ENCODE measurements around the gene RTEL1. TPM values are rescaled to one million over a fixed set of nuclear protein-coding genes. Genes with fewer than 3 reads are reported as not detected.
"Not testable (repeated sequence)": the region's sequence is repeated elsewhere in the genome, so short reads cannot be mapped to it uniquely, and the experiment has no call there.

Gene RTEL1
- total RNA-seq, 1 experiment from 2014 or later = 39.2 TPM

GRCh38 chr20:63639093-63639975 lies 18.8 kb upstream of the RTEL1 start:
- DNase-seq (ENCODE audit: unreplicated experiment) = no peak
- no peaks in the 10 kb centered on the region for H3K9me3 Mint-ChIP-seq (ENCODE audit: unreplicated experiment)
- ChIA-PET POLR2A (interaction anchor here (1.3 to 1.5 kb wide), 2 partner anchors 12 to 43 kb away, joined by 3 to 8 read pairs; partner anchors contain the start of gene GMEB2), CTCF (no interaction called here)
- no TSS peak for BruUV-seq (replicated peaks)
- no peak overlapping the region for H3K4me3 Mint-ChIP-seq (ENCODE audit: unreplicated experiment)
- intact Hi-C loops (cut with micrococcal nuclease) = no loop called here
- no peaks in the 10 kb centered on the region for H3K27me3 Mint-ChIP-seq (ENCODE audit: insufficient read depth, unreplicated experiment)
- peaks cover 14% of the 10 kb centered on the region for H3K36me3 Mint-ChIP-seq (ENCODE audit: insufficient read depth, unreplicated experiment)
- H3K4me1 Mint-ChIP-seq (ENCODE audit: insufficient read depth, unreplicated experiment) = peaks cover 6% of the 10 kb centered on the region
- no peak overlapping the region for H3K27ac Mint-ChIP-seq (ENCODE audit: low read depth, unreplicated experiment)
- TF ChIP-seq, protein P1, sequence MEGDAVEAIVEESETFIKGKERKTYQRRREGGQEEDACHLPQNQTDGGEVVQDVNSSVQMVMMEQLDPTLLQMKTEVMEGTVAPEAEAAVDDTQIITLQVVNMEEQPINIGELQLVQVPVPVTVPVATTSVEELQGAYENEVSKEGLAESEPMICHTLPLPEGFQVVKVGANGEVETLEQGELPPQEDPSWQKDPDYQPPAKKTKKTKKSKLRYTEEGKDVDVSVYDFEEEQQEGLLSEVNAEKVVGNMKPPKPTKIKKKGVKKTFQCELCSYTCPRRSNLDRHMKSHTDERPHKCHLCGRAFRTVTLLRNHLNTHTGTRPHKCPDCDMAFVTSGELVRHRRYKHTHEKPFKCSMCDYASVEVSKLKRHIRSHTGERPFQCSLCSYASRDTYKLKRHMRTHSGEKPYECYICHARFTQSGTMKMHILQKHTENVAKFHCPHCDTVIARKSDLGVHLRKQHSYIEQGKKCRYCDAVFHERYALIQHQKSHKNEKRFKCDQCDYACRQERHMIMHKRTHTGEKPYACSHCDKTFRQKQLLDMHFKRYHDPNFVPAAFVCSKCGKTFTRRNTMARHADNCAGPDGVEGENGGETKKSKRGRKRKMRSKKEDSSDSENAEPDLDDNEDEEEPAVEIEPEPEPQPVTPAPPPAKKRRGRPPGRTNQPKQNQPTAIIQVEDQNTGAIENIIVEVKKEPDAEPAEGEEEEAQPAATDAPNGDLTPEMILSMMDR (IDR thresholded peaks at IDR 0.05; ENCODE audit: unreplicated experiment) = no peak

- H3K27ac Mint-ChIP-seq (ENCODE audit: low read depth, unreplicated experiment) = no peak overlapping the region
- intact Hi-C loops (cut with micrococcal nuclease) = loop anchor here (10.0 kb wide), 1 partner anchor 105 kb away; the partner anchor contains the start of gene PTK6
- no peaks in the 10 kb centered on the region for H3K27me3 Mint-ChIP-seq (ENCODE audit: insufficient read depth, unreplicated experiment)
- no peaks in the 10 kb centered on the region for H3K9me3 Mint-ChIP-seq (ENCODE audit: unreplicated experiment)
- peaks cover 6% of the 10 kb centered on the region for H3K4me1 Mint-ChIP-seq (ENCODE audit: insufficient read depth, unreplicated experiment)
- ChIA-PET CTCF (no interaction called here), POLR2A (no interaction called here)
- BruUV-seq (replicated peaks) = no TSS peak
- H3K36me3 Mint-ChIP-seq (ENCODE audit: insufficient read depth, unreplicated experiment) = peaks cover 14% of the 10 kb centered on the region
- H3K4me3 Mint-ChIP-seq (ENCODE audit: unreplicated experiment) = no peak overlapping the region
- TF ChIP-seq, protein P1 (IDR thresholded peaks at IDR 0.05; ENCODE audit: unreplicated experiment) = no peak
- DNase-seq (ENCODE audit: unreplicated experiment) = no peak
These were observed 18.0 kb upstream of the RTEL1 start for GRCh38 chr20:63640086-63640485.

DNA sequence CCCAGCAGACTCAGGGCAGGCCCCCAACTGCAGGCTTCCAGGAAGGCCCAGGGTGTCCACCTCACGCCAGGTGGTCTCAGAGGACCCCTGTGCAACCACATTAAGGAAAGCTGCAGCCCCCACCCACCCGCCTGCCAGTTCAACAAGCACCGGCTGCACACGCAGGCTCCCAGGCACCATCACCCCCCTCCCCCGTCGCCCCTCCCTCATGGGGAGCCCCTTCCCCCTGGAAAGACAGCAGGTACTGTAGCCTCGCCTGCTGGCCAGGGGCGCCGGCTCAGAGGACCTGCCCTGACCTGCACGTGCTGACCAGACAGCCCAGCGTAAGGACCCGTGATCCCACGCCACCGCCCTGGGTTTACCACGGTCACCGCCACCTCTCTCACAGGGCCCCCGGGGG lies 17.4 kb upstream of the RTEL1 start:
- POLR2A ChIA-PET; DNase-seq (ENCODE audit: unreplicated experiment); CTCF ChIA-PET; H3K9me3 Mint-ChIP-seq (ENCODE audit: unreplicated experiment); H3K4me3 Mint-ChIP-seq (ENCODE audit: unreplicated experiment); H3K27ac Mint-ChIP-seq (ENCODE audit: low read depth, unreplicated experiment); H3K27me3 Mint-ChIP-seq (ENCODE audit: insufficient read depth, unreplicated experiment); BruUV-seq (replicated peaks); H3K4me1 Mint-ChIP-seq (ENCODE audit: insufficient read depth, unreplicated experiment): not testable (repeated sequence)
- intact Hi-C loops (cut with micrococcal nuclease) = loop anchor here (10.0 kb wide), 1 partner anchor 106 kb away; the partner anchor contains the start of gene PTK6
- H3K36me3 Mint-ChIP-seq (ENCODE audit: insufficient read depth, unreplicated experiment) = peaks cover 14% of the 10 kb centered on the region

GRCh38 chr20:63641146-63641791 lies 16.8 kb upstream of the RTEL1 start:
- POLR2A ChIA-PET = interaction anchor here (0.6 to 2.7 kb wide), 16 partner anchors 11 to 399 kb away, joined by 3 to 33 read pairs (median 6); partner anchors contain the start of genes ARFRP1, GMEB2, RTEL1 and STMN3
- H3K4me1 Mint-ChIP-seq (ENCODE audit: insufficient read depth, unreplicated experiment) = peaks cover 6% of the 10 kb centered on the region
- CTCF ChIA-PET = interaction anchor here (0.6 to 1.3 kb wide), 4 partner anchors 10 to 414 kb away, joined by 3 to 9 read pairs (median 4); partner anchors contain the start of gene PRPF6
- H3K27ac Mint-ChIP-seq (ENCODE audit: low read depth, unreplicated experiment) = no peak overlapping the region
- no peak for DNase-seq (ENCODE audit: unreplicated experiment)
- TF ChIP-seq, protein P1 (IDR thresholded peaks at IDR 0.05; ENCODE audit: unreplicated experiment) = no peak
- intact Hi-C loops (cut with micrococcal nuclease) = loop anchor here (10.0 kb wide), 1 partner anchor 106 kb away; the partner anchor contains the start of gene PTK6
- H3K36me3 Mint-ChIP-seq (ENCODE audit: insufficient read depth, unreplicated experiment) = peaks cover 14% of the 10 kb centered on the region
- no peaks in the 10 kb centered on the region for H3K9me3 Mint-ChIP-seq (ENCODE audit: unreplicated experiment)
- H3K4me3 Mint-ChIP-seq (ENCODE audit: unreplicated experiment) = no peak overlapping the region
- no peaks in the 10 kb centered on the region for H3K27me3 Mint-ChIP-seq (ENCODE audit: insufficient read depth, unreplicated experiment)
- BruUV-seq (replicated peaks) = no TSS peak

Data from MCF 10A (cell line).